GM21576 (cell line): ENCODE data around the gene TACR1.

Source experiments
- ATAC-seq: cut with Tn5 transposase; IDR thresholded peaks from one replicate; pipeline ENCODE4 v1.9.1; 2021; ENCODE audit warnings: mild to moderate bottlenecking, moderate library complexity; ENCODE audit not compliant: unreplicated experiment

Gene TACR1

GRCh38 chr2:75055142-75055819, 144.0 kb downstream of the TACR1 start:
- ATAC-seq, result no peak

- ATAC-seq, result no peak
Observed at GRCh38 chr2:75054296-75054695, 145.0 kb downstream of the TACR1 start.

DNA sequence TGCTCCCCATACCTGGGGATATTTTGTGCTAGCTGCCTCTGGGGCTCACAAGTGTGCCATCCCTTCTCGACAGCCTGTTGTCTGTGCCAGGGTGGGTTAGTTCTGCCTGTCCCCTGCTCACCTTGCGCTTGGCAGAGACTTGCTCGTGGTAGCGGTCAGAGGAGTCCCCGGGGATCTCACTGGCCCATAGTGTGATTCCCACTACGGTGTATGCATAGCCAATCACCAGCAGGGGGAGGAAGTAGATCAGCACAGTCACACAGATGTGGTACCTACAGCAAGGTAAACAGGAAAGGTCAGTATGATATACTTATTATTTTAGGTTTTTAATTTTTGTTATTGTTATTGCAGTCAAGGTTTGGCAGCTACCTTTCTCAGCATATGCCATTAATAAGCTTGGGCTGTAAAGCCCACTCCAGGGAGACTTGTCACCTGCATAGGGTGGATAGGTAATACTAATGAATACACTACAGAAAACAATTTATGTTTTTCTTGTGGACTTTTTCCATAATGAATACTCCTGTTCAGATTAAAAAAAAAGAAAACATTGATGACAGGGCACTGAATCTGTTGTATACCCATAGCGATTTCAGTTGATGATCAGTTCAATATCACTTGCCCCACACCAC, 145.7 kb downstream of the TACR1 start:
- peak; percentile 81 for ATAC-seq

GRCh38 chr2:75047992-75048625, 151.2 kb downstream of the TACR1 start:
- ATAC-seq, result no peak

- no peak for ATAC-seq
Observed at GRCh38 chr2:75047189-75047991, 151.9 kb downstream of the TACR1 start.

DNA sequence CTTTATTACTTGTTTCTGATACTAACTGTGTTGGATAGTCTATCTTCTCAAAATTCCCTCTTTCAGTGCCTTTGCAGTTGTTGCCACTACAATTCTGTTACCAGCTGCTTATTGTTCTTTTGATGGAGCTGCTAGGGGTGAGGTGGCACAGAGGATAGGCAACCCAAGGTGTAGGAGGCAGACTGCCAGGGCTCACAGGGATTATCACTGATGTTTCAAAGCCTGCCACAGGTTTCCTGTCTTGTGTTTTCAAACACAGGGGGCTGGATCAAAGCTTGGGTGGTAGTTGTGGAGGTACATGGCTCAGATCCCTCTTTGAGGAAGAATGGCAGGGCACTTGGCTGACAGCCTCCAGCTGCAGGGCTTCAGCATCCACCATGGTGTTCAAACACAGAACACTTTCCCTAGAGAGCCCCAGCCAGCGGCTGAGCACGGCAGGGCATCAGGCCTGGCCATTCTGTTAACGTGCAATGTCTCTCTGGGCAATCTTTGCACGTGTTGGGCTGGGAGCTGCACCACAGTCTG, 153.7 kb downstream of the TACR1 start:
- ATAC-seq, result no peak

- no peak for ATAC-seq
Observed at GRCh38 chr2:75044291-75044690, 155.0 kb downstream of the TACR1 start.

- no peak for ATAC-seq
Observed at GRCh38 chr2:75042823-75043222, 156.5 kb downstream of the TACR1 start.

DNA sequence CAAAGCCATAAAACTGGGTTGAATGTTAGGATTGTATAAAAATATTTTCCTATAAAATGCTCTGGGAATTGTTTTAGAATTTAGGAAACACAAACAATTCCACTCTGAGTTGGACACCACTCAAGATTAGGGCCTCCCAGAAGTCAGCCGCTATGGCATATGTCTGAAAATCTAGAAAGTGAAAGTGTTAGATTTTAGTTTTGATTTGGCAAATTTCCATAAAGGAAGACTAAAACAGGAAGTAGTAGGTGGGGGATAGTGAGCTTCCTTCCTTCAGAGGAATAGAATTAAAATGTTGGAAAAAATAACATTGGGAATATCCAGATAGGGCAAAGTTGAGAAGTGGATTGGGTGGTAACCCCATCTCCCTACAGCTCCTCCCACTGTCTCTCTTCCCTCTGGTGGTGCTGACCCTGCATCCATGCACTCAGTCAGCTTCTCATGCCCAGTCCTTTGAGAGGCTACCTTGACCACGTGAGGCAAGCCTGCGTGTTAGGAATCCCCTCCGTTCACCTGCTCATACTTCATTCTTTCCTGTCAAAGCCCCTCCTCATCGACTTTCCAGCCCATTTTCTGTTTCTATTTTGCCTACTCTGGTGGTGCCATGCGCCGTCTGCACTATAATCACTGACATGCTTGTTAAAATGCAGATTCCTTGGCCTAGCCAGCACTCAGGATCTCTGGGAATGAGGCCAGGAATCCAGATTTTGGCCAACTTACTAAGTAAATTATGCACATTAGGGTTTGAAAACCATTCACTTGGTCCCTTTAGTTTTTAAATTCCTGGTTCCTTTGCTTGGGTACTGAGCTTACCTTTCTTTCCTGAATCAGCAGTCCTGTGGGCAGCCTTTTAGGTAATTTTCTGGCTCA, 157.4 kb downstream of the TACR1 start:
- ATAC-seq, result no peak

- no peak for ATAC-seq
Observed at GRCh38 chr2:75041226-75041625, 158.1 kb downstream of the TACR1 start.

DNA sequence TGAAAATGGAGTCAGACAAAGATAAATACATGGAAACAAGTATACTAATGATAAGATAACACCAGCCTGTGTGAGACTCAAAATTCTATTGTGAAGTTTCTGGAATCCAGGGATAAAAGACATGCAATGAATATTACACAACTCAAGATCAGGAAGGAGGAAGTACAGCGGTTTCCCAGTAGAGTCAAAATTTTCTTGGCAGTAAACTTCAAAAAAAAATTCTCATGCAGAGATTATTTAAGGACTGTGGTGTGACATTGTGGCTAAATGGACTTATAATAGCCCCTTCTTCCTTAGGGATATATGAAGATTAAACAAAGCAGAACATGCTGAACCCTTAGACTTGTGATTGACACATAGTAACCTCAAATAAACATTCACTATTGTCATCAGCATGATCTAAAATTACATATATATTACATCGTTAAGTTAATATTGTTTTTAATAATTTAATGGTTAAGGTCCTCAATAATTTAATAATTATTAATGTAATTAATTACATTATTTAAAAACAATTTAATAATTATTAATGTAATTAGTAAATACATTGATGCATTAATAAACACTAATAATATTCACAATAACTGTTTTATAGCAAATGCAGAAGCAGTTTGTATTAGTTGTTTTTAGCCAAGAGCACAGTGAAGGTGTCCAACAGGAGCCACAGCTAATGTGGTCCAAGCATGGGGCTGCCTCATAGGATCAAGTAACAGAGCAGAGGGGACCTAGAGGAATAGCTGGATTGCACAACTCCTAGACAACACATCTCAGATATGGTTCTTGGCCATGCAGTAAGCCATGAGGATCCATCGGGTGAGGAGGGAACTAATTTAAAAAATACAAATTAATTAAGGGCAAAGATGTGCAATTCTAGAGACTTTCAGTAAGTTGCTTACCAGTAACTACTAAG, 163.6 kb downstream of the TACR1 start:
- ATAC-seq, result no peak

- no peak for ATAC-seq
Observed at GRCh38 chr2:75033516-75033915, 165.8 kb downstream of the TACR1 start.

GRCh38 chr2:75031906-75032803, 167.2 kb downstream of the TACR1 start:
- no peak for ATAC-seq

DNA sequence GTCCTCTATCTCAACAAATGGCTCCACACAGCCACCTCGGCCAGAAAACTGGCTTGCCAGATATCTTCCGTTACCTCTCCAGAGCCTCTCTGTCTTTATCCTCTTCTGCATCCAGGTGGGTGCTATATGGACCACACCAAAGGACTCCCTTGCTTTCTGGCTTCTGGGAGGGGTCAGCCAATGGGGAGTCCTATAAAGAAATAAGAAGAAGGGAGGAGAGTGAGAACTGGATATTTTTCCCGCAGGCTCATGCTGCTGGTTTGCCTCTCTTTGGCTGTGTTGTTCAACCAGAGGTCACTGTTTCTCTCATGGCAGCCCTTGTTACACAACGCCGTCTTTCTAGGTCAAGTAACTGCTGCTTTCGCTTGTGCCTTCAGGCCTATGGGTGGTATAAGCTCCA, 168.1 kb downstream of the TACR1 start:
- ATAC-seq, result no peak

- ATAC-seq, result no peak
Observed at GRCh38 chr2:75030218-75031009, 168.9 kb downstream of the TACR1 start.

- no peak for ATAC-seq
Observed at GRCh38 chr2:75027886-75028285, 171.4 kb downstream of the TACR1 start.

- no peak for ATAC-seq
Observed at GRCh38 chr2:75025633-75026380, 173.5 kb downstream of the TACR1 start.
